ENCODE measurements around the gene GDPD5.
A peak's percentile ranks its signal among the peaks of the same experiment; 100 is the strongest.

The GDPD5 gene, protein sequence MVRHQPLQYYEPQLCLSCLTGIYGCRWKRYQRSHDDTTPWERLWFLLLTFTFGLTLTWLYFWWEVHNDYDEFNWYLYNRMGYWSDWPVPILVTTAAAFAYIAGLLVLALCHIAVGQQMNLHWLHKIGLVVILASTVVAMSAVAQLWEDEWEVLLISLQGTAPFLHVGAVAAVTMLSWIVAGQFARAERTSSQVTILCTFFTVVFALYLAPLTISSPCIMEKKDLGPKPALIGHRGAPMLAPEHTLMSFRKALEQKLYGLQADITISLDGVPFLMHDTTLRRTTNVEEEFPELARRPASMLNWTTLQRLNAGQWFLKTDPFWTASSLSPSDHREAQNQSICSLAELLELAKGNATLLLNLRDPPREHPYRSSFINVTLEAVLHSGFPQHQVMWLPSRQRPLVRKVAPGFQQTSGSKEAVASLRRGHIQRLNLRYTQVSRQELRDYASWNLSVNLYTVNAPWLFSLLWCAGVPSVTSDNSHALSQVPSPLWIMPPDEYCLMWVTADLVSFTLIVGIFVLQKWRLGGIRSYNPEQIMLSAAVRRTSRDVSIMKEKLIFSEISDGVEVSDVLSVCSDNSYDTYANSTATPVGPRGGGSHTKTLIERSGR

DNA sequence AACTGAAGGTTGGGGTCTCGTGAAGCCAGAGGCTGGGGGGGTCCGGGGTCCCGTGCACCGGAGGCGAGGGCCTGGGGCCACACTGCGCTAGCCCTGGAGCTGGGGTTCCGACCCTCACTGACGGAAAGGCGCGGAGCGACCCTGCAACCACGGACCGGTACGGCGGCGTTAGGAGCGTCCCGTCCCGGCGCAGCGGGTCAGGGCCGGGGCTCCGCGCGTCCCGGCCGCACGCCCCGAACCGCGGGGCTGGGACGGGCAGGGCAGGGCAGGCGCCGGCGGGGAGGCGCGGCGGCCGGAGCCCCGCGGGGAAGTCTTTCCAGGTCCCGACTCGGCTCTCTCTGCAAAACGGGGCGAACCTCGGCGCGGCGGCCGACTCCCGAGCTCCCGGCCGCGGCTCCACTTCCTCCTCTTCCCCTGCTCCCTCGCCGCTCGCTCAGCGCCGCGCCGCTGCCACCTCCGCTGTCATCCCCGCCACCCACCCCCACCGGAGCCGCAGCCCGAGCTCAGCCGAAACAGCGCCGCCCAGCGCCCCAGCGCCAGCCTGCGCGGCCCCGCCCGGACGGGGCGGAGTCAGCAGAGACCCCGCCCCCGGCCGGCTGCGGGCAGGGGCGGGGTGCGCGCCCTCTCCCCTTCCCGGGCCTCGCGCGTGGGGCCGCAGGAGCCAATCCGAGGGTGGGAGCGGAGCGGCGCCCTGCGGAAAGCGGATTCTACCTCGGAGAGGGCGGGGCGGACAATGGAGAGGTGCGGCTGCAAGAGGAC, at the start of gene GDPD5:
GDPD5 (minus strand) TSS at position 509 of the 759 bp plus-strand sequence. CDS start 48,206 bp downstream, outside the sequence.
- DNase-seq (ENCODE audit: low read depth): peak; percentile 71

DNA sequence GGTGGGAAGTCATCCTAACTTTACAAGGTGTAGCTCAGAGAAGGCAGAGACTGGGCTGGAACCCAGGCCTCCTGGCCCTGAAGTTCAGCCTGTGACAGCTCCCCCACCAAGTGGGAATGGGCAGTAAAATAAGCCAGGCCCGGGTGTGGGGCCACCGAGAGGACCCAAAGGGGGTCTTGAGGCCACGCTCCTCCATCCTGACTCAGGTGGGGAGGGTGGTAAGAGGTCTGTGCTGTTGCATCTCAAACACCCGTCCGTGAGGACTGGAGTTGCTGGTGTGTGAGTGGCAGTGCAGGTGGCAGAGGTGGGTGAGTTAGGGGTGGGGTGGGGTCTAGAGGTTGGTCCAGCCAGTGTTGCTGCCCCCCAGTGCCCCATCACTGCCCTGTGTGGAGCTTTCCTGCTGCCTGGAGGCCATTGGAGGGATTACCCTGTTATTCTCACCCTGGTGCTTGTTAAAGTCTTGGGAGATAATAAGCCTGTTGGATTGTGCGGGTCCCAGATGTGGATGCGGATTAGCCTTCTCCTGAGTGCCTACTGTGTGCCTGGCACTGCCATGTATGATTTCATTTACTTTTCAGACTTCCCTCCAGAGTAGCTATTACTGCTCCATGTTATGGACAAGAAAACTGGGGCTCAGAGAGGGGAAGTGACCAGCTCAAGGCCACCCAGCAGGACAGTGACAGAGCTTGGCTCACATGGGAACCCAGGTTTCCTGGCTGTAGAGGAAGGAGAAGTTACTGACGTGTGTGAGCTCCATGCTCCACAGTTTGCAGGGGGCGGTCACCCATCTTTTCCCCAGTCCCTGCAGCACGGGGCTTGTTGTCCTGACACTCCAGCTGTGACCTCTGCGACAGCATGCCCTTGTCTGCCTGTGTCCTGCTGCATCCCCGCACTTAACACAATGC, 49.2 kb upstream of the GDPD5 start:
- no peak for DNase-seq (ENCODE audit: low read depth)

DNA sequence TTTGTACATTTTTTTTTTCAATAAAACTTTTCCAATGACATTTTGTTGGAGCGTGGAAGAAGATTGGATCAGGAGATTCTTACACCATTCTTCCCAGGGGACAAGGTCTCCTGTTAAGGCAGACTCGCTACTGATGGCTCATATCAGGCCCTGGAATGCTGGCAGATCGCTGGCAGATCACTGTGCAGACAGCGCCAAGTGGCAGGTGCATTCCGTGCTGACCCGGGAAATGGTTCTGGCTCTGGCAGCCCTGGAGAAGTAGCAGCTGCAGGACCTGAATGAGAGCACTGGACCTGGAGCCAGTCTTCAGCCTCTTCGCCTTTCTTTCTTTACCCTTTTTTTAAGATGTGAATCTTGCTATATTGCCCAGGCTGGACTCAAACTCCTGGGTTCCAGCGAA, 47.0 kb upstream of the GDPD5 start:
- DNase-seq (ENCODE audit: low read depth): no peak

DNA sequence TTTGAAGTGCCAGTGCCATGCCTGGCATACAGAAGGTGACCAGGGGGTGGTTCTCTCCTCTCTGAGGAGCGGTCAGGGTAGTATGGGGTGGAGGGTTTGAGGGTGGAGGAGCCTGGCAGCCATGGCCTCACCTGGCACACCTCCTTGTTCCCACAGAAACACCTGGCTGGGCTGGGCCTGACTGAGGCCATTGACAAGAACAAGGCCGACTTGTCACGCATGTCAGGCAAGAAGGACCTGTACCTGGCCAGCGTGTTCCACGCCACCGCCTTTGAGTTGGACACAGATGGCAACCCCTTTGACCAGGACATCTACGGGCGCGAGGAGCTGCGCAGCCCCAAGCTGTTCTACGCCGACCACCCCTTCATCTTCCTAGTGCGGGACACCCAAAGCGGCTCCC, 45.9 kb upstream of the GDPD5 start:
- no peak for DNase-seq (ENCODE audit: low read depth)

DNA sequence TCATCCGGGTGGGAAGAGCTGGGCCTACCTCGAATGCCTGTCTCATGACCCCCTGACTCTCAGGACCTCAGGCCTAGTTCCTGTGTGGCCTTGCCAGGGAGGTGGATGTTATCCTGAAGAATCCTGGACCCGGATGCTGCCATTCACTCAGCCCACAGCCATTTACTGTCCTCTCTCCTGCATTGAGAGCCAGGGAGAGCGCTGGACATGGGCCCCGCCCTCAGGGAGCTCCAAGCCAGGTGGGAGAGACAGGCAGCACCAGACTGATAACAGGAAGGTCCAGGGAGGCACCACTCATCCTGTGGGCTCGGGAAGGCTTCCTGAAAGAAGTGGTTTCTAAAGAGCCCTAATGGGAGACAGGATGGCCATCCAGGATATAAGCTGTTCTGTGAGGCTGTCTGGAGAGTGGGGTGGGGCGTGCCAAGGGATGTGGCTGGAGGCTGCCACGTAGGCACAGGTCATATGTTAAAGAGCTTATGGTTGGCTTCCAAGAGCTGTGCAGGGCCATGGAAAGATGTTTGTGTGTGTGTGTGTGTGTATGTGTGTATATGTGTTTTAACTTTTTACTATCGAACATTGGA, 44.9 kb upstream of the GDPD5 start:
- DNase-seq (ENCODE audit: low read depth): no peak

DNA sequence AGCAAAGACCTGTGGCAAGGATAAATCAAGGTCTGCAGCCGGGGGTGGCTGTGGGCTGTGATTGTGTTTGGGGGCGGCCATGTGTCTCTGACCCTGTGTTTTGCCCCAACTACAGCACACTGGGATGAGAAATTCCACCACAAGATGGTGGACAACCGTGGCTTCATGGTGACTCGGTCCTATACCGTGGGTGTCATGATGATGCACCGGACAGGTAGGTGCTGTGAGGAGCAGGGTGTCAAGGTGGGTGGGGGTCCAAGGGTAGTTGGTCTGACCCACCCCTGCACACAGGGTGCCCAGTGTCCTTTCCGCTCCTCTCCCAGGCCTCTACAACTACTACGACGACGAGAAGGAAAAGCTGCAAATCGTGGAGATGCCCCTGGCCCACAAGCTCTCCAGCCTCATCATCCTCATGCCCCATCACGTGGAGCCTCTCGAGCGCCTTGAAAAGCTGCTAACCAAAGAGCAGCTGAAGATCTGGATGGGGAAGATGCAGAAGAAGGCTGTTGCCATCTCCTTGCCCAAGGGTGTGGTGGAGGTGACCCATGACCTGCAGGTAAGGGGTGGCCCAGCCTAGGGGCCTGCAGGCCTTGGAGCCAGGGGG, 43.0 kb upstream of the GDPD5 start:
- no peak for DNase-seq (ENCODE audit: low read depth)

DNA sequence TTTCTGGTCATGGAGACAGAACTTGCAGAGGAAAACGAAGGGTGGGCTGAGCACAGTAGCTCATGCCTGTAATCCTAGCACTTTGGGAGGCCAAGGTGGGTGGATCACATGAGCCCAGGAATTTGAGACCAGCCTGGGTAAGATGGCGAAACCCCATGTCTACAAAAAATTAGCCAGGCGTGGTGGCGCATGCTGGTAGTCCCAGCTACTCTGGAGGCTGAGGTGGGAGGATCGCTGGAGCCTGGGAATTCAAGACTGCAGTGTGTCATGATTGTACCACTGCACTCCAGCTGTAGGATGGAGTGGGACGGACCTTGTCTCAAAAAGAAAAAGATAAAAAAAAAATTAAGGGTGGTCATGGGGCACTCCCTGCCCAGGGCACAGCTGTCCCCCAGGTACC, 42.2 kb upstream of the GDPD5 start:
- DNase-seq (ENCODE audit: low read depth): no peak

DNA sequence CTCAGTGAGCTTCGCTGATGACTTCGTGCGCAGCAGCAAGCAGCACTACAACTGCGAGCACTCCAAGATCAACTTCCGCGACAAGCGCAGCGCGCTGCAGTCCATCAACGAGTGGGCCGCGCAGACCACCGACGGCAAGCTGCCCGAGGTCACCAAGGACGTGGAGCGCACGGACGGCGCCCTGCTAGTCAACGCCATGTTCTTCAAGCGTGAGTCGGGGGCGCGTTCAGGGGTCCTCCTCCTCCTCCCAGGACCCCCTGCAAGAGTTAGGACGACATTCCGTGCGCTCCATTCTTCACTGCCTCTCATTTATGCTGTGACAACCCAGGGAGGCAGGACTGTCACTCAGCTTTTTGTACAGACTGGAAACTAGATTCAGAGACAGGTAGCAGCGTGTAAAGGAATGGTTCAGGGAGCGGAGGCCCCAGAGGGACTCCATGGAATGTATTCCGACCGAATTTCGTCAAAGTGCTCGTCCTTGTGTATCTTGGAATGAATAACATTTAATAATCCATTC, 41.1 kb upstream of the GDPD5 start:
- no peak for DNase-seq (ENCODE audit: low read depth)

DNA sequence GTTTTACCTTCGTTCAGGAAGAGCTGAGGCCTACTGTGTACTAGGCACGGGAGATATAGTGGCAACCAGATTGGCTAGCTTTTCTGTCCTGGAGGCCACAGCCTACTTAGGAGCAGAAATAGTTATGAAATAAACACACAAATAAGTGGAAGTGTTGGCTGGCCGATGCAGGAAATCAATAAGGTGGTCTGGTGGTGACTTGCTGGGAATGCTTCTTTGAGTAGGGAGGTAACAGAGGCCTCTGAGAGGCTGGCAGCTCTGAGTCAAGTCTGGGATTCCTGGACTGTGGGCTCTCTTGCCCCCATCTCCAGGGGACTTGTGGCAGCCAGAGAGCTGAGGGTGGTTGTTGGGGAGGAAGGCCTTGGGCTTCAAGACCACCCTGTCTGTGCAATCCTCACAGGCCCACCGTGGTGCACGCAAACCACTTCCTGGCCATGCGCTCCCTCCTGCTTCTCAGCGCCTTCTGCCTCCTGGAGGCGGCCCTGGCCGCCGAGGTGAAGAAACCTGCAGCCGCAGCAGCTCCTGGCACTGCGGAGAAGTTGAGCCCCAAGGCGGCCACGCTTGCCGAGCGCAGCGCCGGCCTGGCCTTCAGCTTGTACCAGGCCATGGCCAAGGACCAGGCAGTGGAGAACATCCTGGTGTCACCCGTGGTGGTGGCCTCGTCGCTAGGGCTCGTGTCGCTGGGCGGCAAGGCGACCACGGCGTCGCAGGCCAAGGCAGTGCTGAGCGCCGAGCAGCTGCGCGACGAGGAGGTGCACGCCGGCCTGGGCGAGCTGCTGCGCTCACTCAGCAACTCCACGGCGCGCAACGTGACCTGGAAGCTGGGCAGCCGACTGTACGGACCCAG, 40.4 kb upstream of the GDPD5 start:
- DNase-seq (ENCODE audit: low read depth): no peak

DNA sequence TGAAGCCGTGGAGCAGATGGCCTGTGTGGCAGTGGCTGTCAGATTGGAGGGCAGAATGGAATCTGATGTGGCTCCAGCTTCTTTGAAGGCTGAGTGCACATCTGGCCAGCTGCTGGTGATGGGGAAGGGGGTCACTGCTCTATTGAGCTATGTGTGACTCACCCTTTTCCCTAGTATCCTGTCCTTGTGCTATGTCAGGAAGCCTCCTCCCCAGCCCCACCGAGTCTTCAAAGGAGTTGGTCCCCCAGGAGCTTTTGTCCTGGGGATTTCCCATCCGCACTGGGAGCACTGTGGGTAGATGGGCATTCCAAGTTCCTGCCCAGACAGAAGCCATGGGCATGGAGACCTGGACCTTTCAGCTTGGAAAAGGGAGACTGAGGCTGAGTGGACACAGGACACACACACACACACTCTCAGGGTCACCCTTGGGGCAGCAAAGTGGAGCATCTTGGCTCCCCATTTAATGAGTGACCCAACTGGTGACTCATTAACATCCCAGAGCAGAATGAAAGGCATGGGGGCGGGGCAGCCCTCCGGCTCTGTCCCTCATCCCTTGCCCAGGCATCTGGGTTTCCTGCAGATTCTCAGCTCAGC, 39.6 kb upstream of the GDPD5 start:
- DNase-seq (ENCODE audit: low read depth): no peak

DNA sequence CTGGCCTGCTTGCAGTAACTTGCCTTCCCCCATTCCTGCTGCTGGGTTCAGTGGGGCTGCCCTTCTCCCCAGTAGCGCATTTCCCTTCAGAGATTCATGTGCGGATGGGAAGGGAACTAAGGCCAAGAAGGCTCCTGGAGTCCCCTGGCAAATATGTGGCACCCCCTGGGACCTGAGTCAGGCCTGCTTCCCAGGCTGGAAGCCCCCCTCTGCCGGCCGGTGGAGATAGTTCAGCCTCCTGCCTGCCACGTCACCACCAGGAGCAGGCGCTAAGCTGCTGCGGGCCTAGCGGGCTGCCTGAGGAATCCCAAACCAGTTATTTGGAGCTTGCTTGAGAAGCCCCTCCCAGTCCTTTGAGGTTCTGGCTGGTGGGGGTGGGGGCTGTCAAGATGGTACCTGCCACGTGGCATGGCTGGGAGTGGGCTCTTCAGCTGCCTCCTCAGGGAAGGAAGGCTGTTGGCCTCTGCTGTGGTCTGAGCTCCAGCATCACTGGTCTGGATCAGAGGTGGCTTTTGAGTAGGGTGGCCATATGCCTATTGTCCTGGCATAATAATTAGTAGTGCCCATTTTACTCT, 38.3 kb upstream of the GDPD5 start:
- no peak for DNase-seq (ENCODE audit: low read depth)

DNA sequence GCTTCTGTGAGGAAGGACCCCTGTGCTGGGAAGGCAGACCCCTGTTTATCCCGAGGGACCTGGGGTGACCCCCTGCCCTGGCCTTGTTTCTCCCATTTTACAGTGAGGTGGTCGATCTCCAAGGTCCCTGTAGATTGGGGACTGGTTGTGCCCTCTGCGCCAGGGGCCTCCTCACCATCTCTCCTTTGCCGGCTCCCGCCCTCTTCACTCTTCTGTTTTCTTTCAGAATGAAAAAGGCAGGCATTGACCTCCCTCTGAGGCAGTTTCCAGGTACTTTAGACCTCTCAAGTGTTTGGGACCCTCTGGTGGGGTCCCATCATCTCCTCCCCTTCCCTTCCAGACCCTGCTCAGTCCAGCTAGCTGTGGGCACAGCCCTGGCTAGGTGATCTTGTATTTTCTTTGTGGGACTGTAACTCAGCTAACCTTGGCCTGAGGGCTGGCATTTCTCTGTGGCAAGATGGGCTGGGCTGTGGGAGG, 37.8 kb upstream of the GDPD5 start:
- no peak for DNase-seq (ENCODE audit: low read depth)

DNA sequence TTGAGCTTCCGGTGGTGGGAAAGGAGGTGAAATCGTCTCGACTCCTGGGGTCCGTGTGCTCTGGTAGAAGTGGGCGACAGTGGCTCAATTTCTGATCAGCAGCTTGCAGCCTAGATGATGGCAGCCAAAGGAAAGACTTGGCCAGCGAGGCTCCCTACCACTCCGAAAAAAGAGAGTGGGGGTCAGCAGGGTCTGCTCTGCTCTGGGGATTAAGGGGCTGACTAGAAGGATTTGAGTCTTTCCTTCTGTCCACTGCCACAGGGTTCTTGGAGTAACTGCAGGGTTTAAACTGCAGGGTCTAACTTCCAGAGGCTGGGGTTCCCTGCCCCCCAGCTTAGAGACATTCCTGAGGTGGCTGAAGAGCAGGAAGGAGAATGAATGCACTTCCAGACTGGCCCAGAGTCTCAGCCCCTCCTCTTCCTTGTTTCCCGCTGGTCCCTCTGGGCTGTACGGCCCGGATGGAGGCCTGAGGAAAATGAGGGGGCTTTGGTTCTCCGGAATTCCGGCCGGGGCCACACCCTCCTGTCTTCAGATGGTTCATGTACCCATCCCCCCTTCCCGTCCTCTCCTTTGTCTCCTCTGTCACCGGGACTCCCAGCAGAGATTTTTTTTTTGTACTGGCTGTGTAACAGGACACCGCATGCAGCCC, 37.2 kb upstream of the GDPD5 start:
- no peak for DNase-seq (ENCODE audit: low read depth)

DNA sequence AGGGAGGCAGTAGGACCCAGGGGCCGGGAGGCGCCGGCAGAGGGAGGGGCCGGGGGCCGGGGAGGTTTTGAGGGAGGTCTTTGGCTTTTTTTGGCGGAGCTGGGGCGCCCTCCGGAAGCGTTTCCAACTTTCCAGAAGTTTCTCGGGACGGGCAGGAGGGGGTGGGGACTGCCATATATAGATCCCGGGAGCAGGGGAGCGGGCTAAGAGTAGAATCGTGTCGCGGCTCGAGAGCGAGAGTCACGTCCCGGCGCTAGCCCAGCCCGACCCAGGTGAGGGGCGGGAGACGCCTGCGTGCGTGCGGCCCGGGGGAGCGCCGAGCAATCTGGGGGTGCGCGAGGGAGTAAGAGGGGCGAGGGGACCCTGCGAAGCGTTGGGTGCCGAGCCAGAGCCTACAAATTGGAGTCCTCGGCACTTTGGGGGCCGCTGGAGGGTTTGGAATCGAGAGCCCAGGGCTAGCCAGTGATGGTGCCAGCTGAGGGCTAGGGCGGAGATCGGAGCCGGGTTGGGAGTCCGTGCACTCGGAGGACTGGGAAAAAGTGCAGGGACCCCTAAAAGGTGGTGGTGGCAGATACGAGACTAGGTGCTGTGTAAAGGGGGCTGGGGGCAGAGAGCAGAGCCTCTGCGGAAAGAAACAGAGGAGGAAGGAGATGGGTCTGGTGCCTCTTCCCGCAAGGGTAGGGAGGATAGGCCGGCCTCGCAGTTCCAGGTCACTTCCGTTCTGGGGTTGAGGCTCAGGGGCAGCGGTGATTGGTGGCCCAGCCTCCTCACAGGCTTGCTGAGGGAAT, 36.5 kb upstream of the GDPD5 start, which contains the start of gene SERPINH1:
SERPINH1 (plus strand) TSS at position 206 of the 788 bp plus-strand sequence. CDS start 4,097 bp downstream, outside the sequence.
- DNase-seq (ENCODE audit: low read depth): peak; percentile 41

DNA sequence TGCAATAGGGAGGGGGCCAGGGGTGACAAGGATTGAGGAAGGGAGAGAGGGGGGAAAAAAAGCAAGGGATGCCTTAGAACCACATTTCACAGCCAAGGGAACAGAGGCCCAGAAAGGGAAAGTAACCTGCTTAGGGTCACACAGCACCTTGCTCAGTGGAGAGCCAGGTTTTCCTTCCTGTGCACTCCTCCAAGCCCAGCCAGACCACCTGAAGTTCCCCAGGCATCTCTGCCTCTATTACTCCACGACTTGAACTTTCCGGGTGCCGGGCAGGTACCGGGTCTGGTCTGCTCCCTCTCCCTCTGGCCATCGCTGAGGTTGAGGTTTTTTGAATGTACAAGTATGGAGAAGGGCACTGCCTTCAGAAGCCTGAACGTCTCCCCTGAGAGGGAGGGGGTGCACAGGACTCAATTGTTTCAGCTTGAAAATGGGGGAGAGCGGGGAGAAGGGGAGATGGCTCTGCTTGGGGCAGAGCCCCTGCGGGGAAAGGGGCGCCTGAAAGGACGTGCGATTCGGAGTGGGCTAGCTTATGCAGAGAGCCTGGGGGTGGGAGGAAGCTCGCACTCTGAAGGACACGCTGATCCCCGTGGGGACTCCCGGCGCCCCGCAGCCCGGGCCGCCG, 35.8 kb upstream of the GDPD5 start:
- DNase-seq (ENCODE audit: low read depth): no peak

DNA sequence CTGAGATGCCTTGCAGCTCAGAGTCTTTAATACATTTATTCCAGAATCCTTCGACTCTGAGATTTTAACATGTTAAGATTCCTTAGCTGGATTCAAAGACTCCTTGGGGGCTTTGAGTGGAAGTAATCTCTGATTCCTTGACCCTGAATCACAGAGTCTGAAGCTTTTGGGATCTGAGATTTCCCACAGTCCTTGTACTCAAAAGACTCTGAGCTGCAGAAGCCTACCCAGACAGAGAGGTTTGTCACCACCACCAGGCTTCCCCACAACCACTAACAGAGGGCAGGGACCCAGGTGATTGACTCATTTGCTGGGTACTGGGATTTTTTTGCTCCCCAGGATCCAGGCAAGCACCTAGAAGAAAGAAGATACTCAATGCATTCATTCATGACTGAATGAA, 34.9 kb upstream of the GDPD5 start:
- DNase-seq (ENCODE audit: low read depth): no peak

All from activated gamma-delta T cell treated with anti-CD3 and anti-CD28 coated beads, Interleukin-2, amount 50 U/mL, for 16 hours (primary cell).